Frontal cortex (tissue), 4 donors: Measurements from ENCODE around the gene DYNLT2. TPM values are rescaled to one million over a fixed set of nuclear protein-coding genes. Genes with fewer than 3 reads are reported as not detected.

Experiments
- DNase-seq, 2 donors: peaks; one replicate each; pipeline ENCODE4 v3.0.0; 2012; ENCODE audit warnings: low spot score in 2 of 2
- FAIRE-seq: peaks from 2 replicates; lab custom pipeline; 2012; peaks lifted over from hg19 to GRCh38; lab: Jason Lieb, UNC
- total RNA-seq: library from RNA; depleted of rRNA; stranded (reverse); fragments of >200 nt; gene quantifications from one replicate; pipeline ENCODE4 v1.2.3, GENCODE V29; 2014
- donor health status: control.
- donor health status: control.
- donor health status: control.

The DYNLT2 gene
- total RNA-seq: 2.0 TPM

- DNase-seq (peak; percentile 88 to 91), FAIRE-seq (no peak)
These were observed at the start of gene DYNLT2, which contains the start of gene ERMARD for GRCh38 chr6:169751242-169752073. TSS of gene DYNLT2 (minus strand) at chr6:169751572. CDS start at chr6:169751458, 114 bp downstream. TSS of gene ERMARD (plus strand) at chr6:169751622. CDS start at chr6:169751658, 36 bp downstream.

- DNase-seq: peak; percentile 37 to 58
- no peak for FAIRE-seq
These were observed 49.5 kb upstream of the DYNLT2 start for GRCh38 chr6:169800668-169801395.

GRCh38 chr6:169800116-169800667, 48.8 kb upstream of the DYNLT2 start:
- no peak for FAIRE-seq
- no peak for DNase-seq

- no peak for FAIRE-seq
- peak; percentile 36 to 44 for DNase-seq
These were observed 48.1 kb upstream of the DYNLT2 start for GRCh38 chr6:169799474-169799926.

- no peak for FAIRE-seq
- no peak for DNase-seq
These were observed 47.5 kb upstream of the DYNLT2 start for GRCh38 chr6:169798764-169799473.

- DNase-seq: no peak
- FAIRE-seq: no peak
These were observed 43.8 kb upstream of the DYNLT2 start for GRCh38 chr6:169795196-169795595.

GRCh38 chr6:169794317-169795055, 43.1 kb upstream of the DYNLT2 start:
- FAIRE-seq: no peak

GRCh38 chr6:169793408-169793807, 42.0 kb upstream of the DYNLT2 start:
- no peak for DNase-seq
- no peak for FAIRE-seq

More at GRCh38 chr6:169794317-169795055, 43.1 kb upstream of the DYNLT2 start:
- DNase-seq: no peak

GRCh38 chr6:169792306-169793015, 41.1 kb upstream of the DYNLT2 start:
- DNase-seq (no peak), FAIRE-seq (no peak)

- no peak for FAIRE-seq
- DNase-seq: no peak
These were observed 40.4 kb upstream of the DYNLT2 start for GRCh38 chr6:169791721-169792131.

- FAIRE-seq: no peak
- peak; percentile 64 to 85 for DNase-seq
These were observed 38.9 kb upstream of the DYNLT2 start for GRCh38 chr6:169789944-169790927.

- FAIRE-seq (no peak), DNase-seq (no peak)
These were observed 38.0 kb upstream of the DYNLT2 start for GRCh38 chr6:169789146-169789943.

GRCh38 chr6:169788809-169789145, 37.4 kb upstream of the DYNLT2 start:
- DNase-seq (no peak), FAIRE-seq (no peak)

- no peak for FAIRE-seq
- no peak for DNase-seq
These were observed 36.4 kb upstream of the DYNLT2 start for GRCh38 chr6:169787797-169788196.

- no peak for DNase-seq
- FAIRE-seq: no peak
These were observed 35.0 kb upstream of the DYNLT2 start for GRCh38 chr6:169786349-169786748.

- DNase-seq (no peak), FAIRE-seq (no peak)
These were observed 34.2 kb upstream of the DYNLT2 start for GRCh38 chr6:169785566-169785965.

GRCh38 chr6:169784821-169785340, 33.5 kb upstream of the DYNLT2 start:
- DNase-seq: no peak
- FAIRE-seq: no peak
